ENCODE data around the gene PAWR.
"Not testable (repeated sequence)": the region's sequence is repeated elsewhere in the genome, so short reads cannot be mapped to it uniquely, and the experiment has no call there.

The PAWR gene

GRCh38 chr12:79646843-79647242 lies 43.9 kb downstream of the PAWR start:
- not testable (repeated sequence) for ATAC-seq

DNA sequence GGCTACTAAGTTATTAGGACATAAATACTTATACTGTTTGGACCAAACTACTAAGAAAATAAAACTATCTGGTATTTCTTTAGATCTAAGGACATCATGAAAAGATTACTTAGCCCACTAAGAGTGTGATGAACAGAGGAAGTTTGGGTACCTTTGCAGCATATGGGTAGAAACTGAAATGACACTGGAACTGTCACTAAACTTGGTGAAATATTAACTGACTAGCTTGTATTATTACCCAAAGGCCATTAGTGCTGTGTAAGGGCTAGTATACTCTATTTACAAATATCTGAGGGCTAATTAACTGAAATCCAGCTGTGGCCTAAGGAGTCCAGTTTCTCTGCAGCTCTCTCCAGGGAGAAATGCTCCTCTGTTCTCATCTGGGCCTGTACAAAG lies 45.5 kb downstream of the PAWR start:
- no peak for DNase-seq
- ATAC-seq: no peak

More at GRCh38 chr12:79646843-79647242, 43.9 kb downstream of the PAWR start:
- not testable (repeated sequence) for DNase-seq

DNA sequence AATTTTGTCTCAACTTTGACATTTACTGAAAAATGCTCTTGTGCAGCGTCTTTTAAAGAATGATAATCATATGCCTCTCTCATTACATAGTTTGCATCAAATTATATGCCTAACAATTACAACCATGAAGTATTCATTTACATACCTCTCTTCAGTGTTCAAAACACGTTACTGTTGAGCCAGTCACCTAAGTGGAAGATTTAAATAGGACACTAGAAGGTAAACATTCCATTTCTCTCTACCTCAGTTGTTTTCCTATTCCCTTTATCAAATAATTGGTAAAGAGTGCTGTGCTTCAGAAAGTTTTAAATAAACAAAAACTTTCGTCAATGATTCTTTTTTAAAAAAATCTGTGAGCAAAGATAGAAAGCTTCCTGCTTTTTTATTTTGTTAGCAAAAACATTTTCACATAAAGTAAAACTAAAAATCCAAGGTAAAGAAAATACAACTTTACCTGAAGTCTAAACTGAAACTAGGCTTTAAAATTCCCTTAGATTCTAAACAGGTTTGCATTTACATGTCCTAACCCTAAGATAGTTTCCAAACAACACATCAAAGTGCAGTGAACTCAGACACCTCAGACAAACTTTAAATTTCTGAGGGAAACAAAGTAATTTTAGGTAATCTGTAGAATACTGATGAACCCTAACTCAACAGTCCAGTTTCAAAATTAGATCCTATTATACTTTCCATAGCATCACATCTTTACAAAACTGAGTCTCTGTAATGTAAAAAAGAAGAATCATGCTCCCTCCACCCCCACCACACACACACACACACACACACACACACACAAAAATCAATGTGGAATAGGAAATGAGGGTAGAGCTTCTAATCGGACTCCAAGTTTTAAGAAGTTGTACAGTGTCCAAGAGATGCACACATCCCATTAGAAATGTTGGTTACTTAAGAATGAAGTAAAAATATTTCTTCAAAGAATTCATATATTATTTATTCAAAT lies 46.2 kb downstream of the PAWR start:
- DNase-seq (no peak), ATAC-seq (no peak)

GRCh38 chr12:79643821-79644220 lies 46.9 kb downstream of the PAWR start:
- DNase-seq (no peak), ATAC-seq (no peak)

DNA sequence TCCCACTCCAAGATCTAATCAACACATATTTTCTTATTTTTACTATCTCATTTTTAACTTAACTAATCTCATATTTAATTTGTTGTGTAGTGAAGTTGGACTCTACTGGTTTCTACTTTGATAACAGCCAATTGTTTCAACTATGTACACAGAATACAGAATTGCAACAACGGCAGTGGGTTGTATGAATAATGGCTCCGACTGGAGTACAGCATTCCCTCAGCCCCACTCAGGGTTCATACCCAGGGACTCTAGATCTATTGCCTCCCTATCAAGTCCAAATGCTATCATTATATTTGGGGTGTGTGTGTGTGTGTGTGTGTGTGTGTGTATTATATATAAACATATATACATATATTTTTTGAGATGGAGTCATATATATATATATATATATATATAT lies 52.3 kb downstream of the PAWR start:
- ATAC-seq (no peak), DNase-seq (no peak)

DNA sequence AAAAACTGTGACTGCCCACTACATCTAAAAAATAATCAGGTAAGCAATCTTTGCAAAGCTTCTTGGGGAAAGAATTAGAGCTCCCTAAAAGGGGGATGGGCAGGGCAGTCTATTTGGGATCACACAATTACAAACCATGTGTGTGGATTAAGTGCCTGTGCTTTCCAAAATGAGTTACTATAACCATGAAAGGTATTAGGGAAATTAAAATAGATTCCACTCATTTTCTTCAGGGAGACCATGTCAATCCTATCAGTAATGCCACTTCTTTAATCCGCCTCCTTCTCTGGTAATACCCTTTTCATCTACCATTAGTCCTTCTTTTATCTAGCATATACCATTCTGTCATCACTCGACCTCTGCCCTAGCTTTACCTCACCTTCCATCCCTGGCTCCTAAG lies 53.7 kb downstream of the PAWR start:
- DNase-seq (no peak), ATAC-seq (no peak)

DNA sequence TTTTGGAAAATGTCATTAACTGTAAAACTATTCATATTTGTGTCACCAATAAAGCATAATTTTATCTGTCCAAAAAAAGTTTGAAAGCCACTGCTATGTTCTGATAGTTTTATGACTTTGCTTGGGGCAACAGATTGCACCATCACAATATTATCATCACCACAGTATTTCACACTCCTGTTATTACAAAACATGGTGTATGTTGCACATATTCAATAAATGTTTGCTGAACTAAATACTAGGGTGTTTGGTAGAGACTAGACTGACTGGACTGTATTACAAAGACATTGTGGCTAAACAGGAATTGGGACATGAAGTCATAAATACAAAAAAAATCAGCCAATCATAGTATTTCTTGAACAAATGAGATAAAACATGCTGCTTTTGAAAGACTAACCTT lies 55.1 kb downstream of the PAWR start:
- no peak for ATAC-seq
- no peak for DNase-seq

GRCh38 chr12:79634957-79635471 lies 55.8 kb downstream of the PAWR start:
- ATAC-seq (no peak), DNase-seq (no peak)

- DNase-seq (no peak), ATAC-seq (no peak)
Observed at GRCh38 chr12:79629561-79629960, 61.2 kb downstream of the PAWR start.

GRCh38 chr12:79626735-79627134 lies 64.0 kb downstream of the PAWR start:
- DNase-seq, ATAC-seq: not testable (repeated sequence)

- ATAC-seq: no peak
- no peak for DNase-seq
Observed at GRCh38 chr12:79624378-79624777, 66.4 kb downstream of the PAWR start.

GRCh38 chr12:79619872-79620562 lies 70.7 kb downstream of the PAWR start:
- DNase-seq (no peak), ATAC-seq (no peak)

DNA sequence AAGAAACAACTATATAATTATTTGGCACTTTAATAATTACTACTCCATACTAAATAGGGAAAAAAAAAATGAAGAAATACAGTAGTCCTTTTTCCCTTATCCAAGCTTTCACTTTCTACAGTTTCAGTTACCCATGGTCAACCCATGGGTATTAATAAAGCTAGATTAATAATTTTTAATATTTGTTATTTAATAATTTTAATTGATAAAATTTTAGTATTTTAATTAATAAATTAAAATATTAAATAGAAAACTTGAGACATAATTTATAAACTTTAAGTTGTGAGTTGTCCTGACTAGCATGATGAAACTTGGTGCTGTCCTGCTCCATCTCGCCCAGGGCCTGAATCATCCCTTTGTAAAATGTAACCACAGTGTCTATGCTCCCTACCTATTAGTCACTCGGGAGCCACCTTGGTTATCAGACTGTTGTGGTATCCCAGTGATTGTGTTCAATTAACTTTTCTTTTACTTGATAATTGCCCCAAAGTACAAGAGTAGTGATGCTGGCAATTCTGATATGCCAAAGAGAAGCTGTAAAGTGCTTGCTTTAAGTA lies 71.8 kb downstream of the PAWR start:
- DNase-seq: no peak
- ATAC-seq: no peak

- ATAC-seq: no peak
Observed at GRCh38 chr12:79617696-79618095, 73.1 kb downstream of the PAWR start.

DNA sequence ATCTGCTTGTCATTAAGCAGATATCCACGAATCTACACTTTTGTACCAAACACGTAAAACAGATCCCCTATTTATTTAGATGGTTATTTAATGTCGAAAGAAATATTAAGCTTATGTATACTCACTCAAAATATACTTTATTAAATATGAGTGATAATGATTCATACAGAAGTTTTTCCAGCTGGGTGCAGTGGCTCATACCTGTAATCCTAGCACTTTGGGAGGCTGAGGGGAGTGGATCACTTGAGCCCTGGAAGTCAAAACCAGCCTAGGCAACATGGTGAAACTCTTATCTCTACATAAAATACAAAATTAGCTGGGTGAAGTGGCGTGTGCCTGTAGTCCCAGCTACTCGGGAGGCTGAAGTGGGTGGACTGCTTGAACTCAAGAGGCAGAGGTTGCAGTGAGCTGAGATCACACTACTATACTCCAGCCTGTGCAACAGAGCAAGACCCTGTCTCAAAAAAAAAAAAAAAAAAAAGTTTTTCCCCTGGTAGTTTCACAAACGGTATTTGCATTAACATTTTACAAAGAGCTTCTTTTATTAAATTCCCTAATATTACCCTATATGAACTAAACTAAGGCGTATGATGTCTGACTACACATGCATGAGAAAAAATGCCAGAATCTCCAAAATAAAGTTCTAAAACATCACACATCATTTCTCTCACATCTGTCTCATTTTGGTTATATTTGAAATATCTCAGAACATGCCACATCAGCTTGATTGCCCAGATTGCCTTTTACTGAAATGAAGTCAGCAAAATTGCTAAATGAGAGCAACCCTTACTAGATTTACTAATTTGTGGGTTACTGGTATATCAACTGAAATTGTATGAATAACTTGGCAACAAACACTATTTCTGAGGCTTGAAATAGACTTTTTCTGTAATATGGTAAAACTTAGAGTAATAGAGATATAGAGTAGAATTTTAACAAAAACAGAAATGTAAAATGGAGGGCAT lies 74.9 kb downstream of the PAWR start:
- ATAC-seq (no peak), DNase-seq (no peak)

More at GRCh38 chr12:79617696-79618095, 73.1 kb downstream of the PAWR start:
- no peak for DNase-seq

GRCh38 chr12:79614730-79615129 lies 76.0 kb downstream of the PAWR start:
- DNase-seq: no peak
- no peak for ATAC-seq

DNA sequence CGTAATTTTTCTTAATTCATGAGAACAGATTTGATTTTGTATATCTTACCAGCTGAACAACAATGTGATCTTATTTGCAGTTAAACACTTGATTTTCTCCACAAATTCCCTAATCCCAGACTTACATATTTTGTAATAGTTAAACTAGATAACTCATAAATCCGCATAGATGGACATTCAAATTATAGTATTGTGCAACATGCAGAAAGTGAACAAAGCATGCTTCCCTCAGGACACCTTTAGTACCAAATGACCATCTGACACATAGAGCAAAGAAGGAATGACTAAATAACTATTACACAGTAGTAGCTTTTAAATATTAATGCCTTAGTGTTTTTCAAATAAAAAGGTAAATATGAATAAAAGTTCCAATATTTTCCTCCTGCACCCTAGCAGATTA lies 88.9 kb downstream of the PAWR start:
- no peak for DNase-seq
- no peak for ATAC-seq

- DNase-seq (no peak), ATAC-seq (no peak)
Observed at GRCh38 chr12:79597910-79598309, 92.9 kb downstream of the PAWR start.

DNA sequence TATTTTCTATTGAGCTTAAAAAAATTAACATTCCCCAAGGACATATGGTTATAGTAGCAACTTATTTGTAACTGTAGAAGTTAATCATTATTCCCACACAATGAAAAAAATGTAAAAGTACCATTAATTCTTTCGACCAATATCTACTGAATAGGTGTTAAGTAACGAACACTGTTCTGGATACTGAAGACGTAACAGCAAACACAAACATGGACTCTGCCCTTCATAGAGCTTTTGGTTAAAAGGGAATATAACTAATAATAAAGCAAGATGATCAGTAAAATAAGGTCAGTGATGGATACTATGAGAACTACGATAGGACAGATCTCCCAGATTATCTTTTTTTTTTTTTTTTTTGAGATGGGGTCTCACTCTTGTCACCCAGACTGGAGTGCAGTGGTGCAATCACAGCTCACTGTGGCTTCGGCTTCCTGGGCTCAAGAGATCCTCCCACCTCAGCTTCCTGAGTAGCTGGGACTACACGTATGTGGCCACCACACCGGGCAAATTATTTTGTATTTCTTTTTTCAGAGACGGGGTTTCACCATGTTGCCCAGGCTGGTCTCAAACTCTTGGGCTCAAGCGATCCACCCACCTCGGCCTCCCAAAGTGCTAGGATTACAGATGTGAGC lies 93.9 kb downstream of the PAWR start:
- DNase-seq (no peak), ATAC-seq (no peak)

- no peak for ATAC-seq
- DNase-seq: no peak
Observed at GRCh38 chr12:79595273-79595672, 95.5 kb downstream of the PAWR start.

GRCh38 chr12:79592865-79593264 lies 97.9 kb downstream of the PAWR start:
- no peak for ATAC-seq

More at GRCh38 chr12:79592865-79593264, 97.9 kb downstream of the PAWR start:
- DNase-seq: no peak
